NCI-H1436 (cell line): ENCODE measurements around the gene ABLIM3.

Experiments used
- DNase-seq: peaks from one replicate; lab custom pipeline; 2025; lab: John Stamatoyannopoulos, UW

ABLIM3 gene

DNA sequence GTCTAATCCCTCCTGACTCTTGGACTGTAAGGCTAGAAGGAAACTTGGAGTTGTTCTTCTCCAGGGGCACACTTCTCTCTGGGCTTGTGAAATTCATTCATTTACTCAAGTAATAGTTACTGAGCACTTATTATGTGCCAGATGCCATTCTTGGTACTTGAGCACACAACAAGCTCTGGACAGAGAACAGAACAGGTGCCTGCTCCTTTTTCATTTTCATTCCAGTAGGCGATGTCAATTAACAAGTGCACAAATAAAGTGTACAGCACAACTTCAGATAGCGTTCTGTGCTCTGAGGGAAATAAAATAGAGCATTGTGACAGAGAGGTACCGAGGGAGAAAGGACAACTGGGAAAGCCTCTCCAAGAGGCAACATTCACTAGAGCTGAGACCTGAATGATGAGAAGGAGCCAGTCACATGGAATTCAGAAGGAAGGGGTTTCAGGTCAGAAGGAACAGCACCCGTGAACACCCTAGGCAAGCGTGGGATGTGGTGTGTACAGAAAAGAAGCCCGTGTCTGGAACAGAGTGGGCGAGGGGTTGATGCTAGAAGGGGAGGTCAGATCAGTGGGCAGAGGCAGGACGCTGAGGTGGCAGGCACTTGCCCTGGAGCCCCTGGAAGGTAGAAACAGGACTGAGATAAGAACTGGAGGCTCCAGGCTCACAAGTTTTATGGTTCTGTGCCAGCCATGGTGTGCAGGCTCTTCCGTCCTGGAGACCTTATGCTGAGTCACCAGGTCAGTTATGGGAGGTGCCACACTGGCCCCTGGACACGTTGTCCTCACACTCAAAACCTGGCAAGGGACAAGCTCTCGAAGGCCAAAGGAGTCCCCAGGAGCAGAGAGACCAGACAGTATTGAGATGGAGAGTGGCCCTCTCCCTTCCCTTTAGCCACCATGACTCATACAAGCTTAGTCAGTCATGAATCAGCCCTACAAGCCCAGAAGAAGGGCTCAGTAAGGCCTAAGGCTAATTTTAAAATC lies 7.2 kb upstream of the ABLIM3 start:
- no peak for DNase-seq

- DNase-seq, result no peak
Measured at GRCh38 chr5:149134778-149135500, 6.4 kb upstream of the ABLIM3 start.

DNA sequence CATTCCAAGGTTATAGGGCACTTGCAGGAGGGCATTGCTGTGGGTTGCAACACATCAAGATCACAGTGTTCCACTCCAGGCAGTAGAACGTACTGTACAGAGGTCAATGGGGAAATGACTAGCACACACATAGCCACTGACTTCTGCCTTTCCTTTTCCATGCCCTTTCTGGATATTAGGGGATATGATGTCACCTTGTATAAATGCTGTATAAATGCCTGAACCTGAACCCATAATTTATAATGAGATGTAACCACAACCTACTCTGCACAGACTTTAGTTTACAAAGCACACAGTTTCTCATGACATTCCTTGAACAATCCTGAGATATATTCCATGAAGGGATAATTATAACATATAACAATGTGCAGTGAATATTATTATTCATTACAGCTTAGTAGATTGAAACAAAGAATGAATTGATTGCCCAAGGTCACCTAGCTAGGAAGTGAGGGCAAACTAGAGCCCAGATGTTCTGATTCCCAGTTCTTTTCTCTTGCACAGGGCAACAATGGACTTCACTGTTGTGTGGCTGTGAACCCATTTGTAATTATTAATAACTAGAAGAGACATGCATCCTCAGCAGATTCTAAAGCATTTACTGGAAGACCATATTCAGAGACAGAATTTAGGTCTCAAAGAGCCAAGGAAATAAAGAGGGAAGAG lies 5.6 kb upstream of the ABLIM3 start:
- DNase-seq, result no peak

GRCh38 chr5:149138182-149138923 lies 2.9 kb upstream of the ABLIM3 start:
- DNase-seq, result no peak

- no peak for DNase-seq
Measured at GRCh38 chr5:149140197-149141002, 893 bp upstream of the ABLIM3 start.

- no peak for DNase-seq
Measured at GRCh38 chr5:149141957-149142851, 911 bp downstream of the ABLIM3 start.

DNA sequence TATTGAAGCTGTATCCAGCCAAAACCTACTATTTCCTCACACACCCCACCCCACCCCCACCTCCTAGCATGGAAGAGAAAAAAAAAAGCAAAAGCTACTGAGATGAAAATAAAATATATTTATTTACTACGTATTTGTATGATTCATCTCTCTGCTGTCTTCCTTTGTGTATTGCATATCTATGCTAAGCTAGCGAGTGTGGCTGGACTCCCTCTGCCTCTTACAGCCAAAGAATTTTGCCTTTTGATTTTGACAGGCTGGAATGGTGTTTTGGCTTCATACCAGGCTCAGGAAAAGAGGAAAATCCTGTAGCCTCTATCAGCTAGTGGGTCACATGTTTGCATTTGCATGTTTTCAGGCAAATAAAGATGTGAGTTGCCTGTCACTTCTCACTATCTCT lies 2.2 kb downstream of the ABLIM3 start:
- no peak for DNase-seq

- no peak for DNase-seq
Measured at GRCh38 chr5:149144637-149145036, 3.3 kb downstream of the ABLIM3 start.

DNA sequence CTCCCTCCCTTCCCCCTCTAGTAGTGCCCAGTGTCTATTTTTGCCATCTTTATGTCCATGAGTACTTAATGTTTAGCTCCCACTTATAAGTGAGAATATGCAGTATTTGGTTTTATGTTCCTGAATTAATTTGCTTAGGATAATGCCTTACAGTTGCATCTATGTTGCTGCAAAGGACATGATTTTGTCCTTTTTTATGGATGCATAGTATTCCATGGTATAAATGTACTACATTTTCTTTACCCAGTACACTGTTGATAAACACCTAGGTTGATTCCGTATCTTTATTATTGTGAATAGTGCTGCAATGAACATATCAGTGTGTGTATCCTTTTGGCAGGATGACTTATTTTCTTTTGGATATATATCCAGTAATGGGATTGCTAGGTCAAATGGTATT lies 3.8 kb downstream of the ABLIM3 start:
- DNase-seq, result no peak

- no peak for DNase-seq
Measured at GRCh38 chr5:149147676-149148075, 6.4 kb downstream of the ABLIM3 start.

DNA sequence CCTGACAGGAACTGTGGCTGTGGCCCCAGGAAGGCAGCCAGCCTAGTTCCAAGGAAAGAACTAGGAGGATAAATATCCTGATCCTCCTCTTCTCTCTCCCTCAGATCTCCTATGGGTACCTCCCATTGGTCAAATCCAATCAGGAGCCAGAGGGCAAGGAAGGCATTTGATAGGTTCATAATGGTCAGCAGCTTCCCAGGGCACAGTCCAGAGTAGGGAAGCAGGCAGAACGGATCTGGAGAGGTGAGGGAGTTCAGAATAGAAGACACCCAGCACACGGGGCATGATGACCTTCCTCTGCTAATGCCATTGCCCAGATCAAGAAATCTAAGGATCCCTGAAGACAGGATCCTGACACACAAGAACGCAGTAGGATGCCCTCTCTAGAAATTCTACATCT lies 8.6 kb downstream of the ABLIM3 start:
- DNase-seq, result no peak

DNA sequence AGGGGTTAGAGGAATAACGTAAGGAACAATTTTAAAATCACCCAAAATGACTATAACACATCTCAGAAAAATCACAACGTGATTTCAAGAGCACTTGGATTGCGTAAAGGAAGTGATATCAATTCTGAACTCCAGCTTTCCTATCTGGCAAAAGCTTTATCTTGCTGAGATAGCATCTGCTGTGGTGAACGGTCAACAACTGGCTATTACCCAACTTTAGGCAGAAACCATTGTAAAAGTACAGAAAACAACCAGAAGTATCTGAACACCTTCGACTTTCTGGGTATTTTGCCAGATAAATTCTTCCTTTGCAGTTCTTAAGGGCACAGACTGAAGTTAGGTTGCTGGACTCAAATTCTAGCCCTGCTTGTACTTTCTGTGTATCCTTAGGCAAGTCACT lies 9.2 kb downstream of the ABLIM3 start:
- DNase-seq, result no peak

DNA sequence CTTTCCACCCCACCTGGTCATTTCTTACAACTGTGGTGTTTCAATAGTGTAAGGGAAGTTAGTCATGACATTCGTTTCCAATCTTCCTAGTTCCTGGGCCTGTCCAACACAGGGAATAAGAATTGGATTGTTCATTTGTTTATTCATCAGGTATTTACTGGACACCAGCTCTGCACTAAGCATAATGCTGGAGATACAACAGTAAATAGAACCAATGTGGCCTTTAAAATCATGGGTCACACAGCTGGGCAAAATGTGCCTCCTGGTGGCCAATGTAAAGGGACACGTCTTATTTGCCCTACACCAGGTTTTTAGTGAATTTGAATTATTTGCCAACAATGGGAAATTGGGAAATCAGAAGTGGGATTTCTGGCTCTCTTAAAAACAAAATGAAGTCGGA lies 10.4 kb downstream of the ABLIM3 start:
- DNase-seq, result no peak

- DNase-seq, result no peak
Measured at GRCh38 chr5:149152317-149152746, 11.0 kb downstream of the ABLIM3 start.

GRCh38 chr5:149153193-149153750 lies 12.0 kb downstream of the ABLIM3 start:
- no peak for DNase-seq

DNA sequence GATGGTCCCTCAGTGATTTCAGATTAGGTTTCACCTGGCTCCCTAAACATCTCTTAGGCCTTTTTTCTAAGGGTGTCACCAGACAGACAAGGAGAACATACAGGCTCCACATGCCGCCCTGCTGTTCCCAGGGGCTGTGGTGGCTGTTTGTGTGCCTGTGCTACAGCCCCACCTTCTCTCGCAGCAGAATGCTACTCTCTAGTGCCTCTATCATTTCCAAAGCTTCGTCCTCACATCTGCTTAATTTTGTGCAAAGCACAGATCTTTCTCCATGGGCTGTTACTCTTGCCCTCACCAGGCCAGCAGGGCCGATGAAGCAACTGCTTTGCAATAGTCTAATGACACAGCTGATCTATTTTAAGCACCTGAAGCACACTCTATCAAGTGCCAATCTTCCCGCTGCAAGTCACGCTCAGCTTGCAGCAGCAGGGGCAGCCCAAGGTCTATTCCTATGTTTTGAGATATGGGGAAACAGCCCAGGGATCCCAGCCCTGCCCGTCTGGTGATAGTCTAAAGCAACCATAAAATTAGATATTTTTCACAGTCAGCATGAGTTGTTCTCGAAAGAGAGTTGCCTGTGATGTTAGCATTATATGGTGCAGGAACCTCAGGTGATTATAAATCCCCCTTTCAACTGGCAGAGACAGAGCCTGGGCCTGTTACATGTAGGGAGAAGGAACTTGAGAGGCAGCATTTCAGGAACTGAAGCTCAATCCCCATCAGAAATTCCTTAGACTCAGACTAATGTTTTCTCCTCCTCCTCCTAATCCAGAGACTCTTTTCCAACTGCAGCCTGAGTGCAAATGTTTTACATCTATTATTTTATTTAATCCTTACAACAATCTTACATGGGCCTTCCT lies 12.7 kb downstream of the ABLIM3 start:
- peak; percentile 42 for DNase-seq

DNA sequence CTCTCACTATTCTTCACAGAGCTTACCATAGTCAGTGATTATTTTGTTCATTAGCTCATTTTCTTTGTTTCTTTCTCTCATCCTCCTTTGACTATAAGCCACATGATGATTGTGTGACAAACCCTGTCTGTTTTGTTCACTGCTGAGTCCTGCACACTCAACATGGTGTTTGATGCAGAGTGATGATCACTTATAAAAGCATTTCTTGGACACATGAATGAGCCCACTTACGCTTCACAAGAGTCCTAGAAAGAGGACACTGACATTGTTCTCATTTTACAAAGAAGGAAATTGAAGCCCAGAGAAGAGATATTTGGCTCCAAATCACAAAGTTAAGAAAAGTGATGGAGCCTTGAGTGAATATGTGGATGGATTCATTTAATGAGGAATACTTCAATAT lies 13.4 kb downstream of the ABLIM3 start:
- DNase-seq, result no peak

- no peak for DNase-seq
Measured at GRCh38 chr5:149156435-149157083, 15.3 kb downstream of the ABLIM3 start.
